ENCODE measurements around the gene HIC1.

Gene HIC1

GRCh38 chr17:2070241-2071023, 15.5 kb downstream of the HIC1 start:
- ATAC-seq (peak; percentile 95), DNase-seq (ENCODE audit: low spot score in 2 of 2) (peak; percentile 57 to 89)
- H3K36me3 Mint-ChIP-seq, result peaks cover 75% of the 10 kb centered on the region
- peaks cover 59% of the 10 kb centered on the region for H3K4me1 Mint-ChIP-seq
- H3K27ac Mint-ChIP-seq, result peak overlapping the region; percentile 92
- H3K4me3 Mint-ChIP-seq, result peak overlapping the region; percentile 72
- H3K9me3 Mint-ChIP-seq, result no peaks in the 10 kb centered on the region

GRCh38 chr17:2071024-2071385, 16.1 kb downstream of the HIC1 start:
- ATAC-seq (no peak), DNase-seq (ENCODE audit: low spot score in 2 of 2) (no peak)
- Mint-ChIP-seq H3K4me1 (peaks cover 57% of the 10 kb centered on the region), H3K27ac (peak overlapping the region; percentile 92), H3K36me3 (peaks cover 69% of the 10 kb centered on the region), H3K9me3 (no peaks in the 10 kb centered on the region), H3K4me3 (peak overlapping the region; percentile 72)

- Mint-ChIP-seq H3K4me1 (peaks cover 52% of the 10 kb centered on the region), H3K36me3 (peaks cover 70% of the 10 kb centered on the region), H3K4me3 (peak overlapping the region; percentile 72), H3K9me3 (no peaks in the 10 kb centered on the region), H3K27ac (peak overlapping the region; percentile 92)
- no peak for ATAC-seq
- no peak for DNase-seq (ENCODE audit: low spot score in 2 of 2)
Observed at GRCh38 chr17:2071455-2072281, 16.8 kb downstream of the HIC1 start.

GRCh38 chr17:2074919-2075318, 20.0 kb downstream of the HIC1 start:
- Mint-ChIP-seq H3K4me3 (no peak overlapping the region), H3K4me1 (peaks cover 30% of the 10 kb centered on the region), H3K27ac (no peak overlapping the region), H3K9me3 (no peaks in the 10 kb centered on the region), H3K36me3 (peaks cover 74% of the 10 kb centered on the region)
- DNase-seq (ENCODE audit: low spot score in 2 of 2) (no peak), ATAC-seq (no peak)

- Mint-ChIP-seq H3K9me3 (no peaks in the 10 kb centered on the region), H3K4me1 (peaks cover 24% of the 10 kb centered on the region), H3K36me3 (peaks cover 74% of the 10 kb centered on the region), H3K27ac (no peak overlapping the region), H3K4me3 (no peak overlapping the region)
- no peak for DNase-seq (ENCODE audit: low spot score in 2 of 2)
- peak; percentile 25 for ATAC-seq
Observed at GRCh38 chr17:2075336-2076086, 20.6 kb downstream of the HIC1 start.

- peaks cover 78% of the 10 kb centered on the region for H3K36me3 Mint-ChIP-seq
- H3K9me3 Mint-ChIP-seq, result no peaks in the 10 kb centered on the region
- H3K4me3 Mint-ChIP-seq, result no peak overlapping the region
- H3K27ac Mint-ChIP-seq, result peak overlapping the region; percentile 63
- no peak for DNase-seq (ENCODE audit: low spot score in 2 of 2)
- peaks cover 22% of the 10 kb centered on the region for H3K4me1 Mint-ChIP-seq
- ATAC-seq, result no peak
Observed at GRCh38 chr17:2076087-2076984, 21.4 kb downstream of the HIC1 start.

- DNase-seq (ENCODE audit: low spot score in 2 of 2), result no peak
- Mint-ChIP-seq H3K4me3 (no peak overlapping the region), H3K36me3 (peaks cover 78% of the 10 kb centered on the region), H3K9me3 (no peaks in the 10 kb centered on the region), H3K27ac (no peak overlapping the region), H3K4me1 (peaks cover 22% of the 10 kb centered on the region)
- ATAC-seq, result no peak
Observed at GRCh38 chr17:2077040-2077439, 22.1 kb downstream of the HIC1 start.

- H3K36me3 Mint-ChIP-seq, result peaks cover 72% of the 10 kb centered on the region
- peaks cover 48% of the 10 kb centered on the region for H3K4me1 Mint-ChIP-seq
- H3K4me3 Mint-ChIP-seq, result peak overlapping the region; percentile 48
- ATAC-seq (peak; percentile 84), DNase-seq (ENCODE audit: low spot score in 2 of 2) (no peak)
- peak overlapping the region; percentile 73 for H3K27ac Mint-ChIP-seq
- no peaks in the 10 kb centered on the region for H3K9me3 Mint-ChIP-seq
Observed at GRCh38 chr17:2081564-2081963, 26.7 kb downstream of the HIC1 start.

GRCh38 chr17:2082003-2082781, 27.3 kb downstream of the HIC1 start:
- H3K4me1 Mint-ChIP-seq, result peaks cover 54% of the 10 kb centered on the region
- H3K36me3 Mint-ChIP-seq, result peaks cover 66% of the 10 kb centered on the region
- H3K4me3 Mint-ChIP-seq, result peak overlapping the region; percentile 48
- ATAC-seq (peak; percentile 75), DNase-seq (ENCODE audit: low spot score in 2 of 2) (no peak)
- peak overlapping the region; percentile 73 for H3K27ac Mint-ChIP-seq
- H3K9me3 Mint-ChIP-seq, result no peaks in the 10 kb centered on the region

GRCh38 chr17:2083613-2084035, 28.7 kb downstream of the HIC1 start:
- ATAC-seq, result peak; percentile 31
- H3K4me3 Mint-ChIP-seq, result no peak overlapping the region
- no peaks in the 10 kb centered on the region for H3K9me3 Mint-ChIP-seq
- peak overlapping the region; percentile 33 for H3K27ac Mint-ChIP-seq
- peaks cover 59% of the 10 kb centered on the region for H3K36me3 Mint-ChIP-seq
- no peak for DNase-seq (ENCODE audit: low spot score in 2 of 2)
- peaks cover 69% of the 10 kb centered on the region for H3K4me1 Mint-ChIP-seq

GRCh38 chr17:2084036-2084765, 29.3 kb downstream of the HIC1 start:
- Mint-ChIP-seq H3K9me3 (no peaks in the 10 kb centered on the region), H3K27ac (peak overlapping the region; percentile 33), H3K36me3 (peaks cover 54% of the 10 kb centered on the region), H3K4me3 (no peak overlapping the region), H3K4me1 (peaks cover 74% of the 10 kb centered on the region)
- ATAC-seq (no peak), DNase-seq (ENCODE audit: low spot score in 2 of 2) (no peak)

- no peak for ATAC-seq
- DNase-seq (ENCODE audit: low spot score in 2 of 2), result no peak
- H3K9me3 Mint-ChIP-seq, result no peaks in the 10 kb centered on the region
- H3K27ac Mint-ChIP-seq, result peak overlapping the region; percentile 33
- no peak overlapping the region for H3K4me3 Mint-ChIP-seq
- peaks cover 82% of the 10 kb centered on the region for H3K4me1 Mint-ChIP-seq
- peaks cover 46% of the 10 kb centered on the region for H3K36me3 Mint-ChIP-seq
Observed at GRCh38 chr17:2084766-2085647, 30.1 kb downstream of the HIC1 start.

- no peak for DNase-seq (ENCODE audit: low spot score in 2 of 2)
- no peak overlapping the region for H3K27ac Mint-ChIP-seq
Observed at GRCh38 chr17:2085648-2085949, 30.7 kb downstream of the HIC1 start.

More at GRCh38 chr17:2085648-2085949, 30.7 kb downstream of the HIC1 start:
- no peak overlapping the region for H3K4me3 Mint-ChIP-seq
- H3K36me3 Mint-ChIP-seq, result peaks cover 40% of the 10 kb centered on the region
- no peaks in the 10 kb centered on the region for H3K9me3 Mint-ChIP-seq
- peaks cover 88% of the 10 kb centered on the region for H3K4me1 Mint-ChIP-seq
- no peak for ATAC-seq

Measured in stimulated activated effector memory CD8-positive, alpha-beta T cell treated with anti-CD3 and anti-CD28 coated beads, Interleukin-12 subunit alpha, Interleukin-12 subunit beta, amount 100 ng/mL, for 72 hours (primary cell).